Right lung (tissue), 5 donors: Measurements from ENCODE around the gene UBE2U. TPM values are rescaled to one million over a fixed set of nuclear protein-coding genes. Genes with fewer than 3 reads are reported as not detected.
A peak's percentile ranks its signal among the peaks of the same experiment; 100 is the strongest.
"Not testable (repeated sequence)": the region's sequence is repeated elsewhere in the genome, so short reads cannot be mapped to it uniquely, and the experiment has no call there.

Source experiments
- DNase-seq, 2 donors: peaks; one replicate each; pipeline ENCODE4 v3.0.0-alpha.2; 2013
- polyA plus RNA-seq, 5 donors: library from polyadenylated mRNA; unstranded; fragments of 120-200 nt; gene quantifications; one replicate each; pipeline versions ENCODE4 v1.2.1 to v1.2.3, GENCODE V29; 2013; ENCODE audit warnings: inconsistent platforms in 1 of 5, low replicate concordance in 1 of 5; ENCODE audit not compliant: insufficient read length in 5 of 5, insufficient read depth in 1 of 5

The UBE2U gene
- polyA plus RNA-seq, 5 donors, result 0.13 to 0.68 (median 0.60) TPM; not detected in 2

DNA sequence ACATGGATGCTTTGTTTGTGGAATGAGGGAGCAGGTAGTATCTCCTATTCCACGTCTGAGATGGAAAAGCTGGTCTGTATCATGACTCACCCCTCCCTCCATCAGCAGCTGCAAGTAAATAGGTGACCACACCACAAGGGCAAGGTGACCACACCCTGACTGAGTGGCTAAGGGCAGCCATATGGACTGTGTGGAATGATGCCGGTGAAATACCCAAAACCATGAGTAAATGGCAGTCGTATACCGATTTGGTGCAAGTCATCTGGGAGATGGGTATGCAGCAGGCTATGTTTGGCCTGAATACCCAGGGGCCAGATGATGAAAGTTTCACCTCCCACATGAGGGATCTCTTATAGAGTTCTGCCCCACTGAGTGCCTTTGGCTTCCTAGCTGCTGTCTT is 15.8 kb upstream of the UBE2U start:
- no peak for DNase-seq

DNA sequence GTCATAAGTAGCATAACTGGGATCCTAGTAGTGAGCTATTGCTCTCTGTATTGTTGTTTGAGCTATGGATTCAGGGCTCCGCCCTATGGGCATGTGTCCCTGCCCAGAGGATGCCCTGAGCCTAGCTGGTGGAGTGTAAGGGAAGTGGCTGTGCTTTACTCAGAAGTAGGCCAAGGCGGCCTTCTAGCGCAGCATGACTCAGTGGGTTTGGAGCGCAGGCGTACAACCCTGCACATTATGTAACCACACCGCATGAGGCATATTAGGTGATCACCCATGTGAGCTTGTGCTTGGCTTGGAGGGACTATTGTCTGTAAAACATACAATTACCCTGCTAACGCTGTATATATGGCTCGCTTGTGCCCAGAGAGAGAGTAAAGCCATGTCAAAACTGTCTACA is 11.1 kb upstream of the UBE2U start:
- no peak for DNase-seq

DNA sequence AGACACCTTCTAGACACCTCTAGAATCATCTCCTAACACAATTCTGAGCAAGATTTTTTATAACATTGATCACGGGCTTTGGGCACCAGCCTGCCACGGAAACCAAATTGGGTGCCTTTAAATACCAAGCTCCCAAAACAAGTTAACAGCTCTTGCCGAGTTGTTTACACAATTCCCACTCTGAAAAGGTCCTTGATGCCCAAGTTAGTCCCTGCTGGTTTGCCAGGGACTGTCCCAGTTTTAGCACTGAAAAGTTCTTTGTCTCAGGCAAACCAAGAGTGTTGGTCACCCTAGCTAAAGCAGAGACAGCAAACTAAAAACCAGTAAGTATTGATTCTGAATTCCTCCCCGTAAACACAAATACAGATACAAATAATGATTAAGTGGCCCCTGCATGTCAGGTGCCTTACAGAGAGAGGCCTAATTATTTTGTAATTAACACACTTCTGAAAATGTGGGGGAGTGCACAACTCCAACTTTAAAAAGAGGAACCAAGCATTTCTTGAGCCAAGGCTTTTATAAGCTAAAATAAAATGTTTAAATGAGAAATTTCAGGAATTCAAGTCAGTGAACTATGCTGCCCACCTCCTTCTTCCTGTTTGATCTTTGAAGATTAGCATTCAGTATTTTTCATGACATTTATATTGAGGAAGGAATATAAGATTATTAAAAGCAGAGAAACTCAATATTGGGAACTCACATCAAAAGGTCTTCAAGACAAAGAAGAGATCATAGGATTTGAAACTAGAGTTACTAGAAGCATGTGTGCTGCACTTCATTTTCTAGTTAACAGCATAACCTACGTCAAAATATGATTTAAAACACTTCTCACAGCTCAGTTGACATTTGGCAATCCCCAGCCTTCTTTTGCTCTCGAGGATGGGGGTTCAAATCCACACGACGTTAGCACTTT is 9.0 kb upstream of the UBE2U start:
- no peak for DNase-seq

DNA sequence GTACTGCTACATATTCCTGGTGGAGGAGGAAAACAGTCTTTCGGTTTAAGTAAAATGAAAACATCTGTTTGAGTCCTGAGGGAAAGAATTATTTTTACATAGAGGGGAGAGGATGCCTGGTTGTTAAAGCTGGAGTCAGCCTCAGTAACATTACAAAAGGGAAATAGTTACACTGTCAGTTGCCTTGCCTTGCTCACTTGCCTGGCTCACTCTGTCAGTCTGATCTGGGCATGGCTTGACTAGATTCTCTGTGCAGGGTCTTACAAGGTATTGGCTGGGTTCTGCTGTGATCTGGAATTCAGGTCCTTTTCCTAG is 8.4 kb upstream of the UBE2U start:
- no peak for DNase-seq

DNA sequence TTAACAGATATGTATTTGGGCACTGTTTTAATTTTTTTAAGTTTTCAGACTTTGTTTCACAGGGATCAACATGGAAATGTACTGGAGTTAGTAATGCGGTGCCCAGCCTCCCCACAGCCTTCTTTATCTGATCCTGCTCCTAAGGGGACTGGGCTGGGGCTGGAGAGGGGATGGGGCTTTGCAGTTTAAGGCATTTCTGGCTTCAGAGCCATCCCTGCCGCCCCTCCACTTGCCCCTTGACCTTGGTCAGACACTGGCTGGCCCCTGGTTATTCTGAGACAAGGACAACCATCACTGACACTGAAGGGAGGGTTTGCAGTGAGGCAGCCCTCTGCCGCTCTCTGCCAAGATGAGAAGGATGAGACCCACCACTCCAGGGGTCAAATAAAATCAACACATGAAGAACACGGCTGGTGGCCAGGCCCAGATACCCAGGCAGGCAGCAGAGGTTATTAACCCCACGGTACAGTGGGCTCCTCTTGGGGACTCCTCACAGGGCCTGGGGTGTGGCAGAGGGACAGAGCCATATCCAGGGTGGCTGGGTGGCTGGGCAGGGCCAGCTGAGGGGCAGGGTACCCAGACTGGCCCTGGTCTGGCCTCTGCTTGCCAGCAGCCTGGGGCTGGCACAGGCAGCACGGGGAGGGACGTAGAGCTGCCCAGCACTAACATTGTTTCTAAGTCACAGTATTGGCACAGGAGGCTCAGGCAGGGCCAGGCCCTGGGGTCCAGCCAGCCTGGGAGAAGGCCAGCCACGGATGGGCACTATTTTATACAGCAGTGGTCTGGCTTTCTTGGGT is 7.2 kb upstream of the UBE2U start:
- DNase-seq, result no peak

DNA sequence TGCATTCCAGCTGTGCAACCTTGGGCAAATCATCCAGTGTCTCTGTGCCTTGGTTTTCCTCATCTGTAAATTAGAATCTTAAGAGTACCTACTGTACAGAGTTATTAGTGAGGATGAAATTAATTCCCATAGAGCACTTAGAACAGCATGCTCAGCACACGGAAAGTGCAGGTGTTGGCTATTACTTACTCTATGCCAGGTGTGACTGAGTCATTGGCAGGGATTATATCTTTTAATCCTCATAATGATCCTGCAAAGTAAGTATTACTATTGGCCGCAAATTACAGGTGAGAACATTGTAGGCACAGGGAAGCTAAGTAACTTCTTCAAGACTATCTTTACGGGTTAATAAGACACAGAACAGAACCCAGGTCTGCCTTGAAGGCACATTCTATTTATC is 6.3 kb upstream of the UBE2U start:
- DNase-seq, result no peak

DNA sequence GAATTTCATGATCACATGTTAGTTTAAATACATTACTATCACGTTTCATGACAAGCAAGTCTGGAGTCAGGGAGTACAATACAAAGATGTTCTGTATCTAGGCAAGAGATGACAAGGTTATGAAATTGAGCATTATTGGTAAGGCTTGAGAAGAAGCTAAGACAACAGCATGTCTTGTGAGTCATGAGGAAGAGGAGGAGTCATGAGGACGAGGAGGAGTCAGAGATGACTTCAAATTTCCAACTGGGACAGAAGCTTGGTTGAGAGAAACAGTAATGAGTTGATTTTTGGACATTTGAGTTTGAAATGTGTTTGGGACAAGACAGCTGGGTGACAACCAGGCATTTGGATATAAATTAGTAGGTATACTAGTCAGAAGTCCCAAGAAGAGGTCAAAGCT is 4.3 kb upstream of the UBE2U start:
- no peak for DNase-seq

DNA sequence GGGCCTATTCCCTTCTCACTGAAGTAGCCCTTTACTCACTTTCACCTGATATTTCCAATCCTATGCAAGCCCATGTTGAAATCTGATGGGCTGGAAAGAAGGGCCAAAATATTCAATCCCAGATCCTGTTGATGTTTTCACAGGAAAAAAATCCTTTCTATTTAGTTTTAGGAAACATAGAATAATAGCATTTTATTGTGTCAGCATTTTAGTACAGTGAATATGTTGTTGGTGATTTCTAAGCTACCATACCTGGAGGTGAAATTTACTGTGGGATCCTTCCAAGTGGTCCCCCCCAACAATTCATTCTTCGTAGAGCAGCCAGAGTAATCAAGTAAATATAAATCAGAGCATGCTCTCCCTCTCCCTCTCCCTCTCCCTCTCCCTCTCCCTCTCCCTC is 3.4 kb upstream of the UBE2U start:
- DNase-seq, result no peak

DNA sequence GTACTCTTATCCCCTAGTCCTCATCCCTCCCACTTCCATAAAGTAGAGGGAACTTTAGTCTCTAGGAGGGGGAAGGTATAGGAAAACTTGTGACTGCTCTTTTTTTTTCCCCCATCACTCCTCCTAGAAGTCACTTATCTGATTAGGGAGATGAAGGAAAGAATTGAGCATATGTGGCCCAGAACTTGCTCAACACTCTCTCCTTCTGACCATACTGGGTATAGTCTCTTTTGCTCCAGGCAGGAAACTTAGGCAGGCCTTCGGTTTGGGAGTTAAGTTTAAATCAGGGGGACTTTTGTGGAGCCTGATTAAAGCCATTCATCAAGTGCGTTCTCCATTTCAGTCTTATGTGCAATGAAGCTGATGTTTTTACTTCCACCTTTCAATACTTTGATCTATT is 5.8 kb downstream of the UBE2U start:
- DNase-seq, result no peak

DNA sequence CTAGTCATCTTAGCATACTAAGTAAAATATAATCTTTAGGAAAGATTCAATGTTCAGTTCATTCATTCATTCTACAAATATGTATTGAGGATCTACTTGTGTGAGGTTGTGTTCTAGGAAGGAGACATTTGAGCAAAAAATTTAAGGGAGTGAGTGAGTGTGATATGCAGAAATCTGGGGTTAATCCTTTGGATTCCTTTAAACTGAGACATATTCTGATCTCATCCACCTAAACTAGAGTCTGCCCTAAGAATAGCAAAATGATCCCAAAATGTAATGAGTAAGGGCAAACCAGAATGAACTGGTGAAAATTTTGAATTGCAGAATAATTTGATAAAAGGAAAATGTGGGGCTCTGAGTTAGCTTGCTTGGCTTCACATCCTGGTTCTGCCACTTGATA is 8.6 kb downstream of the UBE2U start:
- no peak for DNase-seq

DNA sequence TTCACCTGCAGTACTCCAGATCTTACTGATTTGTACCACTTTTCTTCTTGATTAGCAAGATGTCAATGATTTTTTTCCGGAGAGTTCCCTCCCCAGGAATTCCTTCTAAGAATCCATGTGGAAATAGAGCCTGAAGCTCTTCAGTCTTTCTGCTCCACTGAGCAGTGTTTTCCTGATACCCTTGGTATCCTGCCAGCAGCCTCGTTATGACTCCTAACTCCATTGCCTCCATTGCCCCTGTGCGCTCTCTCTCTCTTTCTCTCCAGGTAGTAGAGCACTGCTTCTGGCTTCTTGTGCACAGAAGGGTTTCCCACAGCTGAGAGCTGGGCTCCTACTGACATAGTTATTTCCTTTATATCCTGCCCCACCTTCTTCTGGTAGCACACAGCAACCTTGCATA is 12.2 kb downstream of the UBE2U start:
- no peak for DNase-seq

DNA sequence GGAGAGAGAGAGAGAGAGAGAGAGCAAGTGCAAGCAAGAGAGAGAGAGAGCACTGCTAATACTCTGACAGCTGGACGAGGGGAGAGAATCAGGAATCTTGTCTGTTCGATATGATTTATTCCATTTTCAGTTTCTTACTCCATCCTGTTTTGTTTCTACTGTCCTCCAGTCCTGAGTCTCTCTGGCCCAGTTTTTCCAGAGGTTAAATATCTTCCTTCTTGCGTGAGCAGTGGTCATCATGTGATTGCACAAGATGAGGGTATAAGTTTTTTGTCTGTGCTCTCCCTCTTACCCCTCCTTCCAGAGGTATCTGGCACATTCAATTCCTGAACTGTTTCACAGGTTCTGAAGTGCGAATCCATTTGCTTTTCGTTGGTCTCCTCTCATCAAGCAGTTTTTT is 16.8 kb downstream of the UBE2U start:
- DNase-seq, result no peak

DNA sequence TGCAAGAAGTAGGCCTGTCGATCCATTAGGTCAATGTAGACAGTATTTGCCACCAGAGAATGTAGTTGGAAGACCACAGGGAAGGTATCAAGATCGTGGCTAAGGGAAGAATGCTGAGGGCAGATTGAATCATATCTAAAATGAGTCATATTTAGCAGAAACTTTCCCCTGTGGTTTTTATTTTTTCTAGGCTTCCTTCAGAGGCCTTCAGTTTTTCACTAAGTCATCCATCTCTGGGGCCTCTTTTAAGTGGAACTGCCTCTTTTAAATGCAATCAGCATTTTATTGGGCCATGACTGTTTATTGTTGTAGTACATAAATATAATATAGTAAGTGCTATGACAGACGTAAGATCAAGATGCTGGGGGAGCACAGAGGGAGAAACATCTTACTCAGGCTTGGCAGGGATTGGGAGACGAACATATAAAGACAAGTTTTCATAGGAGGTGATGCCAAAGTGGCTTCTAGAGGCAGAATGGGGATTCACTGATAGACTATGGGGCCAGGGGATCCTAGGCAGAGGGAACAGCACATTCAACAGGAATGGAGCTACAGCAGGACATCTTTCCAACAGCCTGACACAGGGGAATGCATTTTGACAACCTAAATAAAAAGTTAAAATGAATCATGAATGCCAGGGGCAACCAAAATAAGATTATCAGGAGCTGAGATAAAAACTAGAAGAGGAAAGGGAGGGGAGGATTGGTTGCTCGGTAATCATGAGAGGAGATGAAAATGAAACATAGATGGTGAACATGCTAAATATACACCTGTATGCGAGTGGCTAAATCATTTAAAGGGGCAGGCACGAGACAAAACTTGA is 20.1 kb downstream of the UBE2U start:
- no peak for DNase-seq

DNA sequence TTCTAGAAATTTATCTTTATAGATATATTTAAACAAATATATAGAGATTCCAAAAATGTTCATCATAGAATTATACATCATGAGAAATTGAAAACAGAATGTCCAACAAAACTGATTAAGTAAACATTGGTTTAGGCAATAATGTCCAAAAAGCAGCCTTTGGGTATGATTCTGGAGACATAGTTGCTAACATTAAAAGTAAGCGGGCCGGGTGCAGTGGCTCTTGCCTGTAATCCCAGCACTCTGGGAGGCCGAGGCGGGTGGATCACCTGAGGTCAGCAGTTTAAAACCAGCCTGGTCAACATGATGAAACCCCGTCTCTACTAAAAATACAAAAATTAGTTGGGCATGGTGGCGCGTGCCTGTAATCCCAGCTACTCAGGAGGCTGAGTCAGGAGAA is 20.8 kb downstream of the UBE2U start:
- not testable (repeated sequence) for DNase-seq

DNA sequence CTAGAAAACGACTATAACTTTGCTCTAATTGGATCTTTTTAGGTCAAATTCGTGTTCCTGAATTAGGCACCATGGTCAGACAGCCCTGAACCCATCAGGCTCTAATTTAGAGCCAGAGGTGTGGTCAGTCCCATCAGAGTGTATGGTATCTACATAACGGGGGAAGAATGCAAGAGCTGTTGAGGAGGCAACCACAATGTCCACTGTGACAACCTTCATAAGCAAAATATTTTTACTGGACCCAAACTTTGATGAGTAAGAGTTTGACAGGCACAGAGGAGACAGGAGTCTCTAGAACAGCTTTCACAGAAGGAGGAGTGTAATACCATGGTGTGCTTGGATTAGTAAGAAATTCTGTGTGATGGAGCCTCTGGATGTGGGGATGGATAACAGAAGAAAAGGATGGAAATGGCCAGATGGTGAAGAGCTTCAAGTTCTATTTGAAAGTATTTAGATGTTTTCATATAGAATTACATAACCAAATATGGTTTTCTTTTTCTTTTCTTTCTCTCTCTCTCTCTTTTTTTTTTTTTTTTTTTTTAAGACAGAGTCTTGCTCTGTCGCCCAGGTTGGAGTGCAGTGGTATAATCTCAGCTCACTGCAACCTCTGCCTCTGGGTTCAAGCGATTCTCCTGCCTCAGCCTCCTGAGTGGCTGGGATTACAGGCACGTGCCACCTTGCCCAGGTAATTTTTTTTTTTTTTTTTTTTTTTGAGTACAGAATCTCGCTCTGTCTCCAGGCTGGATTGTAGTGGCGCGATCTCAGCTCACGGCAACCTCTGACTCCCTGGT is 24.9 kb downstream of the UBE2U start:
- DNase-seq, result no peak

DNA sequence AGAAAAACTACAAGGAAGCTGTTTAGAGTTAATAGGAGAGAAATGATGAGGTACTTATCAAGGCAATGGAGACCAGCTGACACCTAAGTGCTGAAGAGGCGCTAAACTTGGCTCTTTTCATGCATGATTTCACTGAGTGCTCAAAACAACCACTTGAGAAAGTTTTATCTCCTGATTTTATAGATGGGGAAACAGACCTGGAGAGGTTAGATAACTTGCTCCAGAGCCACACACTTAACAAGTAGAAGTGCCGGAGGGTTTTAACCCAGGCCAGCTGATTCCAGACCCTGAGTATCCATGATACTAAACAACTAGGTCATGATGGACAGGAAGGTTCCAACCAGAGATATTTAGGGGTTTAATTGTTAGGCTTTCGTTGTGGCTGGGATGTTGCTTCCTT is 25.9 kb downstream of the UBE2U start:
- no peak for DNase-seq

DNA sequence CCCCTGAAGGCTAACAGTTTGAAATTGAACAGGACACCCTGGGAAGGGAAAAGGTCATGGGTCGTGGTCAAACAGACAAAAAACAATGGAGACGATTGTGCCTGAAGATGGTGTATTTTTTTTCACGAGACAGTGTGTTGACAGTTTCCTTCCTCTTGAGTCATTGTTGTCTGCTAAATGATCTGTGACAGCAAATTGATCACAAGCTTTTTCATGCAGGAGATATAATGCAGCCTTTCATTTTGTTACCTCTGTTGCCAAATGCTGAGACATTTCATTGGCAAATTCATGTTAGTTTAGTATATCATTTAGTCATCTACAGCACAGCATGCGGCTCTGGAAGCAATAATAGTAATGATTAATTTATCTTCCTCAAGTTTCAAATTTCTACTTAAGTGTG is 27.7 kb downstream of the UBE2U start:
- no peak for DNase-seq

DNA sequence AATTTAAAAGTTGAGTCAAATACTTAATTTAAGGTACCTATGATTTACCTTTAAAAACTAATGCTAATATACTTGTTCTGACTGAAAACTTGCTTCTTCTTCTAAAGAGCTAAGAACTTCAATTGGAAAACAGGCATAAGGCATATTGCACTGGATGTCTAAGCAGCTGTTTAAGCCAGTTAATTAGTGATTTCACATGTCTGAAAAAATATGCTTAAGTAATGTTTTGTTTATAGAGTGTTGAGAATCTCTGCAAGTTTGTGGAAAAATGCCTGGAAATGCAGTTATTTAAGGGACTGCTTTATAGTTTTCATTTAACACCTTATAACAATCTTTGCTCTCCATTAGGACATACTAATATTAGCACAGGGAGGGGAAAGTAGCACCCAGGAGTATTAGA is 28.2 kb downstream of the UBE2U start:
- DNase-seq, result no peak

DNA sequence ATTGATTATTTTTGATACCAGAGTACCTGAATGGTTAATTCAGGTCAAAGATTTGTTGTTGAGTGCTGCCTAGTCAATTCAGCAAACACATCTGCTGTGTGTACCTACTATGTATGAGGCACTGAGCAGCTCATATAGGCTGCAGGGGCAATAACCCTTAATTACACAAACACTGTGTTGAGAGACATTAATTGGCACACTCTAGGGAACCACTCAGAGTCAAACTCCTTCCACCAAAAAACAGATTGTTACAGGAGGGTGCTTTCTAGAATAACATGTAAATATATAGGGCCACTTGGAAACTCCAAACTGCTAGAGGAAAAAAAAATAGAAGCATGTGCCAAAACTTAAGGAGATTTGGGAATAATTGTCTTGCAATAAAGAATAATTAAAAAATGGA is 31.3 kb downstream of the UBE2U start:
- DNase-seq, result no peak

DNA sequence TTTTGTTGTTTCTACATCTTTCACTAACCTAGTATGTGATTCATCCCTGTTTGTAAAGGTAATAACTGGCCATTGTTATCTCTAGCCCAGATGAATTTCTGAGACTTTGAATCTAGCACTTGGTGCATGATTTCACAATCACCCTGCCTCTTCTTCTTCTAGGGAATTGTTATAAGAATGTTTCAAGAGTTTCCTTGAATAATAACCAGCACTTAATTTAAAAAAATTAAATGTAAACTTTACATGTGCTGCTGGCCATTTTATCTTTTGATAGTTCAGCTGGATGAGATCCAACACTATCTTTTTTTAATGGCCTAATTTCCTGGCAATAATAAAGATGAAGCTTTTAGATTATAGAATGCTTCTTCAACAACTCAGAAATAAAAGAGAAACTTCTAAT is 31.8 kb downstream of the UBE2U start:
- peak; percentile 45 to 63 for DNase-seq

DNA sequence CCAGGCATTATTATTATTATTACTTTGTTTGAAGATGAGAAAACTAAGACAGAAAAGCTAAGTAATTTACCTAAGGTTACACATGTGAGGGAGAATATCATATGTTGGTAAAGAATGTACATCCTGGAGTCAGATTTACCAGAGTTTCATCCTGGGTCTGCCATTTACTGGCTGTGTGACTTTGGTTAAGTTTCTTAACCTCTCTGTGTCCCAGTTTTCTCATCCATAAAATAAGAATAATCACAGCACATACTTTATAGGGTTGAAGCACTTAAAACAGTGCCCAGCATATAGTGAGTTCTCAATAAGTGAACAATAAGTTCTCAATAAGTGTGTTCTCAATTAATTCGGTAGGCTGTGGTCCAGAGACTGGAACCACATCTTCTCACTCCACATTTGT is 32.5 kb downstream of the UBE2U start:
- DNase-seq, result no peak

DNA sequence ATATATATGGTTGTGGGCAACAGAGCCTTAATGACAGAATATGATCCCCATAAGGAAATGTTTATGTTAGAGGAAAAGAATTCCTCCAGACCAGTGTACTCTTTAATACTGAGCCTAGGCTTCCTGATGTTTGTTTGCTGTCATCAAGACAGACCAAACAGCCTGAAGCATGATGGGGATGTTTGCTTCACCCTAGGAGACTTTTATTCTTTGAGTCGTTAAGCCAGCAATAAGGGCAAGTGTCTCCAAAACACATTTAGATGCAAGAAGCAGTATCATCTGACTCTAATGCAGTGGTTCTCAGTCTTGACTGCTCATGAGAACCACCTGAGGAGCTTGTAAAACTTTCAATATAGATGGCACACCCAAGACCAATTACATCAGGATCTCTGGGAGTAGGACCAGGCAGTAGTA is 33.1 kb downstream of the UBE2U start:
- no peak for DNase-seq
